Endometrial microvascular endothelial cells (primary cell): ENCODE results near the gene PGGHG. TPM values are rescaled to one million over a fixed set of nuclear protein-coding genes. Genes with fewer than 3 reads are reported as not detected.
"Not testable (repeated sequence)": the region's sequence is repeated elsewhere in the genome, so short reads cannot be mapped to it uniquely, and the experiment has no call there.

Experiments
- in situ Hi-C: cut with HindIII; loops from 2 replicates; pipeline ENCODE4 v1.10.0; 2017; ENCODE audit warnings: low sequenced_read_pairs, low pct_unique_long_range_greater_than_20kb; ENCODE audit errors: inconsistent ontology term
- total RNA-seq: library from RNA; depleted of rRNA; stranded (reverse); fragments of >200 nt; gene quantifications from one replicate; pipeline ENCODE4 v1.2.3, GENCODE V29; 2015; ENCODE audit errors: inconsistent ontology term

Gene PGGHG
- total RNA-seq, 1 donor from 2014 or later, result 9.7 TPM

- in situ Hi-C loops, result no loop called here
Measured at GRCh38 chr11:295351-296170, 6.6 kb downstream of the PGGHG start.

- in situ Hi-C loops, result no loop called here
Measured at GRCh38 chr11:296171-297050, 7.5 kb downstream of the PGGHG start.

GRCh38 chr11:297051-297585 is 8.2 kb downstream of the PGGHG start:
- in situ Hi-C loops, result no loop called here

GRCh38 chr11:297586-298405 is 8.9 kb downstream of the PGGHG start:
- in situ Hi-C loops, result no loop called here

- in situ Hi-C loops, result no loop called here
Measured at GRCh38 chr11:298406-299065, 9.6 kb downstream of the PGGHG start.

- in situ Hi-C loops, result no loop called here
Measured at GRCh38 chr11:299081-299891, 10.4 kb downstream of the PGGHG start, which contains the start of gene IFITM5. Gene IFITM5 (minus strand): TSS chr11:299526. CDS start chr11:299490, 36 bp downstream.

GRCh38 chr11:299951-300735 is 11.2 kb downstream of the PGGHG start:
- in situ Hi-C loops, result no loop called here

GRCh38 chr11:303363-303762 is 14.4 kb downstream of the PGGHG start:
- in situ Hi-C loops, result no loop called here

- in situ Hi-C loops, result no loop called here
Measured at GRCh38 chr11:304061-304506, 15.2 kb downstream of the PGGHG start.

GRCh38 chr11:304915-305843 is 16.3 kb downstream of the PGGHG start:
- in situ Hi-C loops, result no loop called here

GRCh38 chr11:305844-306211 is 16.9 kb downstream of the PGGHG start:
- in situ Hi-C loops, result no loop called here

- in situ Hi-C loops, result no loop called here
Measured at GRCh38 chr11:306645-307371, 17.9 kb downstream of the PGGHG start.

GRCh38 chr11:307766-308708 is 19.1 kb downstream of the PGGHG start, which contains the start of gene IFITM2:
Gene IFITM2 (plus strand): TSS chr11:307816. CDS start chr11:308193, 377 bp downstream.
- in situ Hi-C loops, result not testable (repeated sequence)
